NB4 (cell line): ENCODE results near the gene RCAN3.

Experiments used
- MAX ChIP-seq: IDR thresholded peaks from 2 replicates; pipeline ENCODE4 v1.6.1; 2011; ENCODE audit warnings: low read depth, low read length
- POLR2A ChIP-seq: IDR thresholded peaks from 2 replicates; pipeline ENCODE4 v1.6.1; 2011; ENCODE audit warnings: mild to moderate bottlenecking; ENCODE audit not compliant: insufficient read length; ENCODE audit errors: extremely low read depth
- TF ChIP-seq, protein P1 (sequence below): IDR thresholded peaks from one replicate; pipeline ENCODE4 v1.5.1; 2012; ENCODE audit warnings: low read depth, low read length

DNA sequence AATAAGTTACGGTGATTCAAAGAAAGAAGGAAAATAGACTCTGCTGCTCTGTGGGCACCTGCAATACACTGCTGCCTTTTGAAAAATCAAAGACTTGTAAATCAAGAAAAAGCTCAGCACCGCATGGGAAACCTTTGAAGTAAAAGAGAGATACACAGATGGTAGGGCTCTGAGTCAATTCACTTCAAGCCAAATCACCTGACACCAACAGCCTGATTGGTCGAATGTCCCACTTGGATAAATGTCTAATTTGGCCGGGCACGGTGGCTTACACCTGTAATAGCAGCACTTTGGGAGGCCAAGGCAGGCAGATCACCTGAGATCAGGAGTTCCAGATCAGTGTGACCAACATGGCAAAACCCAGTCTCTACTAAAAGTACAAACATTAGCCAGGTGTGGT lies 19.2 kb upstream of the RCAN3 start:
- TF ChIP-seq POLR2A (no peak), MAX (no peak)
- TF ChIP-seq, protein P1, sequence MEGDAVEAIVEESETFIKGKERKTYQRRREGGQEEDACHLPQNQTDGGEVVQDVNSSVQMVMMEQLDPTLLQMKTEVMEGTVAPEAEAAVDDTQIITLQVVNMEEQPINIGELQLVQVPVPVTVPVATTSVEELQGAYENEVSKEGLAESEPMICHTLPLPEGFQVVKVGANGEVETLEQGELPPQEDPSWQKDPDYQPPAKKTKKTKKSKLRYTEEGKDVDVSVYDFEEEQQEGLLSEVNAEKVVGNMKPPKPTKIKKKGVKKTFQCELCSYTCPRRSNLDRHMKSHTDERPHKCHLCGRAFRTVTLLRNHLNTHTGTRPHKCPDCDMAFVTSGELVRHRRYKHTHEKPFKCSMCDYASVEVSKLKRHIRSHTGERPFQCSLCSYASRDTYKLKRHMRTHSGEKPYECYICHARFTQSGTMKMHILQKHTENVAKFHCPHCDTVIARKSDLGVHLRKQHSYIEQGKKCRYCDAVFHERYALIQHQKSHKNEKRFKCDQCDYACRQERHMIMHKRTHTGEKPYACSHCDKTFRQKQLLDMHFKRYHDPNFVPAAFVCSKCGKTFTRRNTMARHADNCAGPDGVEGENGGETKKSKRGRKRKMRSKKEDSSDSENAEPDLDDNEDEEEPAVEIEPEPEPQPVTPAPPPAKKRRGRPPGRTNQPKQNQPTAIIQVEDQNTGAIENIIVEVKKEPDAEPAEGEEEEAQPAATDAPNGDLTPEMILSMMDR = no peak
